ENCODE measurements around the gene EFTUD2. TPM values are rescaled to one million over a fixed set of nuclear protein-coding genes. Genes with fewer than 3 reads are reported as not detected.

Gene EFTUD2
- total RNA-seq, 2 experiments from 2014 or later: 73.5 to 148 TPM

DNA sequence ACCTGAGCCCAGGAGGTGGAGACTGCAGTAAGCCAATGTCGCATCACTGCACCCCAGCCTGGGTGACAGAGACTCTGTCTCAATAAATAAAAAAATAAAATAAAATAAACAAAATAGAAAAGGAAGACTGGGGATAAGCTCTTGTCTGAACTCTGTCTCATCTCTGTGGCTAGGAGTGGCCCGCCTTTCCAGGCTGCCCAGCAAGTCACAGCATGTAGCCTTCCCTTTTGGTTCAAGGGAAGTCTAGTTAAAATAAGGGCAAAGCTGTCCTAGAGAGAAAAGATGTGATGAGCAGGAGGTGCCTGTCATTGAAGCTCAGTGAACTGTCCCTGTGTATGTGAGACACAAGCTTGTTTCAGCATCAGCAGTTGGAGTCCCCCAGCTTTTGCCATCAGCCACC, 18.8 kb upstream of the EFTUD2 start:
- H3K4me3 ChIP-seq (ENCODE audit: low read depth, low read length, poor library complexity, severe bottlenecking): no peak overlapping the region
- no peaks in the 10 kb centered on the region for H4K20me1 ChIP-seq (ENCODE audit: insufficient read depth, low read length)
- H3K9me3 ChIP-seq (ENCODE audit: low read length): no peaks in the 10 kb centered on the region
- H3K79me2 ChIP-seq (ENCODE audit: insufficient read depth, low read depth, low read length): no peaks in the 10 kb centered on the region
- no peaks in the 10 kb centered on the region for H3K36me3 ChIP-seq (ENCODE audit: insufficient read depth, low read length)
- peaks cover 31% of the 10 kb centered on the region for H3K4me1 ChIP-seq (ENCODE audit: insufficient read depth, low read length, poor library complexity, severe bottlenecking)
- ChIA-PET POLR2A (no interaction called here), CTCF (ENCODE audit: unreplicated experiment) (no interaction called here)
- H3K9me2 ChIP-seq (ENCODE audit: insufficient read depth, low read length): no peaks in the 10 kb centered on the region
- no peak overlapping the region for H2AFZ ChIP-seq (ENCODE audit: low read length)
- TF ChIP-seq EZH2phosphoT487 (IDR thresholded peaks at IDR 0.05; ENCODE audit: borderline replicate concordance, low read depth, low read length): no peak
- TF ChIP-seq, protein P1, sequence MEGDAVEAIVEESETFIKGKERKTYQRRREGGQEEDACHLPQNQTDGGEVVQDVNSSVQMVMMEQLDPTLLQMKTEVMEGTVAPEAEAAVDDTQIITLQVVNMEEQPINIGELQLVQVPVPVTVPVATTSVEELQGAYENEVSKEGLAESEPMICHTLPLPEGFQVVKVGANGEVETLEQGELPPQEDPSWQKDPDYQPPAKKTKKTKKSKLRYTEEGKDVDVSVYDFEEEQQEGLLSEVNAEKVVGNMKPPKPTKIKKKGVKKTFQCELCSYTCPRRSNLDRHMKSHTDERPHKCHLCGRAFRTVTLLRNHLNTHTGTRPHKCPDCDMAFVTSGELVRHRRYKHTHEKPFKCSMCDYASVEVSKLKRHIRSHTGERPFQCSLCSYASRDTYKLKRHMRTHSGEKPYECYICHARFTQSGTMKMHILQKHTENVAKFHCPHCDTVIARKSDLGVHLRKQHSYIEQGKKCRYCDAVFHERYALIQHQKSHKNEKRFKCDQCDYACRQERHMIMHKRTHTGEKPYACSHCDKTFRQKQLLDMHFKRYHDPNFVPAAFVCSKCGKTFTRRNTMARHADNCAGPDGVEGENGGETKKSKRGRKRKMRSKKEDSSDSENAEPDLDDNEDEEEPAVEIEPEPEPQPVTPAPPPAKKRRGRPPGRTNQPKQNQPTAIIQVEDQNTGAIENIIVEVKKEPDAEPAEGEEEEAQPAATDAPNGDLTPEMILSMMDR (conservative IDR thresholded peaks at IDR 0.05; ENCODE audit: low read length): no peak
- H3K4me2 ChIP-seq (ENCODE audit: low read length): no peak overlapping the region
- intact Hi-C loops (cut with micrococcal nuclease; ENCODE audit: unreplicated experiment): no loop called here
- DNase-seq (ENCODE audit: low spot score): no peak
- no TSS peak for BruUV-seq (replicated peaks)
- H3K27ac ChIP-seq (ENCODE audit: low read depth, low read length, poor library complexity, severe bottlenecking): no peak overlapping the region

DNA sequence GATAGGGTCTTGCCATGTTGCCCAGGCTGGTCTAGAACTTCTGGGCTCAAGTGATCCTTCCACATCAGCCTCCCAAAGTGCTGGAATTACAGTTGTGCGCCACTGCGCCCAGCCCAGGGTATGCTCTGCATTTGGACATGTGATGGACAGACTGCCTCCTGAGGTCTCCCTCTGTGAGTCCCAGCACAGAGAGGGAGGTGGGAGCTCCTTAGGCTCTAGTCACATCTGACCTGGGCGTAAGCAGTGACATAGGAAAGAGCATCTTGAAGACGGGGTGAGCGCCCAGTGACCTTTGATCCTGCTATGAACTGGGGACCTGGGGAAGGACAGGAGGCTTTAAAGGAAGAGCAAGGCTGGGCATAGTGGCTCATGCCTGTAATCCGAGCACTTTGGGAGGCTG, 18.2 kb upstream of the EFTUD2 start:
- DNase-seq (ENCODE audit: low spot score): no peak
- Histone ChIP-seq H3K79me2 (ENCODE audit: insufficient read depth, low read depth, low read length) (no peaks in the 10 kb centered on the region), H3K36me3 (ENCODE audit: insufficient read depth, low read length) (no peaks in the 10 kb centered on the region), H2AFZ (ENCODE audit: low read length) (no peak overlapping the region), H3K9me3 (ENCODE audit: low read length) (no peaks in the 10 kb centered on the region), H3K4me2 (ENCODE audit: low read length) (no peak overlapping the region), H3K27ac (ENCODE audit: low read depth, low read length, poor library complexity, severe bottlenecking) (no peak overlapping the region), H3K4me3 (ENCODE audit: low read depth, low read length, poor library complexity, severe bottlenecking) (no peak overlapping the region), H4K20me1 (ENCODE audit: insufficient read depth, low read length) (no peaks in the 10 kb centered on the region), H3K9me2 (ENCODE audit: insufficient read depth, low read length) (no peaks in the 10 kb centered on the region), H3K4me1 (ENCODE audit: insufficient read depth, low read length, poor library complexity, severe bottlenecking) (peaks cover 31% of the 10 kb centered on the region)
- TF ChIP-seq EZH2phosphoT487 (IDR thresholded peaks at IDR 0.05; ENCODE audit: borderline replicate concordance, low read depth, low read length): no peak
- TF ChIP-seq, protein P1 (conservative IDR thresholded peaks at IDR 0.05; ENCODE audit: low read length): no peak
- POLR2A ChIA-PET: no interaction called here
- CTCF ChIA-PET (ENCODE audit: unreplicated experiment): no interaction called here
- intact Hi-C loops (cut with micrococcal nuclease; ENCODE audit: unreplicated experiment): no loop called here
- no TSS peak for BruUV-seq (replicated peaks)

DNA sequence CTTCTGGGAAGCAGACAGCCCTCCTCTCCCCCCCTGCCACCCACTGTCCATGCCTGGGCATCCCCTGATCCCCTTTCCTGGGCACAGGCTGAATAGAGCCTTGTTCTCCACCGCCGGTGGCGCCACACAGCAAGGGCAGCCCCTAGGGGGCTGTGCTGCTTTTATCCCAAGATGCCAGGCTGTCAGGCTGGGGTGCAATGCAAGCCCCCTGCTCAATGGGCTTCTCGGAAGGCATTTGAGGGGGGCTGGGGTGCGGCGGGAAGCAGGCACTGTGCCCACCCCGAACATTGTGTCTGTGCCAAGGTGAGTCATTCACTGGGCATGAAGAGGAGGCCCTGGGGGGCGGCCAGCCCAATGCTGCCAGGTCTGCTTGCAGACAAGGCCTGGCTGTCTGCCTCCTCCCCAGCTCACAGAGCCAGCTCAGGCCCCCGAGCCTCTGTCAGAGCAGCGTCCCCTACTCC, 17.6 kb upstream of the EFTUD2 start:
- Histone ChIP-seq H3K27ac (ENCODE audit: low read depth, low read length, poor library complexity, severe bottlenecking) (no peak overlapping the region), H3K4me3 (ENCODE audit: low read depth, low read length, poor library complexity, severe bottlenecking) (no peak overlapping the region), H2AFZ (ENCODE audit: low read length) (no peak overlapping the region), H3K79me2 (ENCODE audit: insufficient read depth, low read depth, low read length) (no peaks in the 10 kb centered on the region), H3K36me3 (ENCODE audit: insufficient read depth, low read length) (no peaks in the 10 kb centered on the region), H3K9me2 (ENCODE audit: insufficient read depth, low read length) (no peaks in the 10 kb centered on the region), H3K9me3 (ENCODE audit: low read length) (no peaks in the 10 kb centered on the region), H3K4me2 (ENCODE audit: low read length) (no peak overlapping the region), H4K20me1 (ENCODE audit: insufficient read depth, low read length) (no peaks in the 10 kb centered on the region), H3K4me1 (ENCODE audit: insufficient read depth, low read length, poor library complexity, severe bottlenecking) (peaks cover 31% of the 10 kb centered on the region)
- TF ChIP-seq EZH2phosphoT487 (IDR thresholded peaks at IDR 0.05; ENCODE audit: borderline replicate concordance, low read depth, low read length): no peak
- TF ChIP-seq, protein P1 (conservative IDR thresholded peaks at IDR 0.05; ENCODE audit: low read length): no peak
- no TSS peak for BruUV-seq (replicated peaks)
- CTCF ChIA-PET (ENCODE audit: unreplicated experiment): no interaction called here
- intact Hi-C loops (cut with micrococcal nuclease; ENCODE audit: unreplicated experiment): no loop called here
- DNase-seq (ENCODE audit: low spot score): no peak
- POLR2A ChIA-PET: interaction anchor here (0.6 kb wide), 1 partner anchor 311 kb away, joined by 3 read pairs; no protein-coding TSS in a partner anchor

Data from OCI-LY7 (cell line).